Erythroblast (primary cell): ENCODE measurements around the gene C17orf113.

Experiments used
- DNase-seq, 2 experiments: peaks; one replicate each; lab custom pipeline; 2025; lab: John Stamatoyannopoulos, UW
- GATA1 ChIP-seq: IDR thresholded peaks from 2 replicates; pipeline ENCODE4 v1.6.1; 2011; ENCODE audit warnings: low read depth, mild to moderate bottlenecking, control low read depth, low read length, moderate library complexity
- POLR2A ChIP-seq: IDR thresholded peaks from 2 replicates; pipeline ENCODE4 v1.6.1; 2011; ENCODE audit warnings: mild to moderate bottlenecking, low read length

The C17orf113 gene

GRCh38 chr17:42060231-42060630 lies 9.8 kb upstream of the C17orf113 start:
- no peak for DNase-seq
- TF ChIP-seq GATA1, result no peak
- no peak for TF ChIP-seq POLR2A

GRCh38 chr17:42059815-42060214 lies 9.4 kb upstream of the C17orf113 start:
- no peak for DNase-seq
- TF ChIP-seq GATA1 (no peak), POLR2A (no peak)

- no peak for TF ChIP-seq GATA1
- TF ChIP-seq POLR2A, result no peak
- DNase-seq, result no peak
Observed at GRCh38 chr17:42058063-42058462, 7.7 kb upstream of the C17orf113 start.

- no peak for TF ChIP-seq POLR2A
- TF ChIP-seq GATA1, result no peak
- DNase-seq, result no peak
Observed at GRCh38 chr17:42056635-42057034, 6.2 kb upstream of the C17orf113 start.

GRCh38 chr17:42055496-42055895 lies 5.1 kb upstream of the C17orf113 start:
- TF ChIP-seq GATA1, result no peak
- TF ChIP-seq POLR2A, result no peak
- no peak for DNase-seq

GRCh38 chr17:42055027-42055426 lies 4.6 kb upstream of the C17orf113 start:
- no peak for TF ChIP-seq GATA1
- no peak for TF ChIP-seq POLR2A
- no peak for DNase-seq

- TF ChIP-seq POLR2A (no peak), GATA1 (no peak)
- DNase-seq, result no peak
Observed at GRCh38 chr17:42053731-42054500, 3.5 kb upstream of the C17orf113 start.

GRCh38 chr17:42052346-42052877 lies 2.0 kb upstream of the C17orf113 start:
- no peak for DNase-seq
- TF ChIP-seq POLR2A, result no peak
- no peak for TF ChIP-seq GATA1

- no peak for DNase-seq
- TF ChIP-seq POLR2A, result no peak
- TF ChIP-seq GATA1, result no peak
Observed at GRCh38 chr17:42051645-42052044, 1.2 kb upstream of the C17orf113 start.

GRCh38 chr17:42051013-42051400 lies 606 bp upstream of the C17orf113 start:
- DNase-seq, result no peak
- TF ChIP-seq POLR2A (no peak), GATA1 (no peak)

GRCh38 chr17:42049834-42050392 lies 488 bp downstream of the C17orf113 start:
- TF ChIP-seq GATA1 (no peak), POLR2A (no peak)
- DNase-seq, result no peak

- no peak for DNase-seq
- no peak for TF ChIP-seq GATA1
- no peak for TF ChIP-seq POLR2A
Observed at GRCh38 chr17:42047343-42047742, 3.1 kb downstream of the C17orf113 start.

GRCh38 chr17:42045719-42046118 lies 4.7 kb downstream of the C17orf113 start:
- TF ChIP-seq POLR2A, result no peak
- no peak for TF ChIP-seq GATA1

GRCh38 chr17:42042598-42043319 lies 7.6 kb downstream of the C17orf113 start:
- no peak for TF ChIP-seq GATA1
- TF ChIP-seq POLR2A, result no peak
- DNase-seq, result no peak

More at GRCh38 chr17:42045719-42046118, 4.7 kb downstream of the C17orf113 start:
- no peak for DNase-seq
